IgD-negative memory B cell (primary cell): ENCODE results near the gene ATP11B. TPM values are rescaled to one million over a fixed set of nuclear protein-coding genes. Genes with fewer than 3 reads are reported as not detected.

Experiments used
- H3K27ac Mint-ChIP-seq, 3 donors: one replicate each; pipeline ENCODE4 v1.8.0; 2020 to 2022; ENCODE audit warnings: mild to moderate bottlenecking in 3 of 3, mixed read lengths in 3 of 3, moderate library complexity in 1 of 3
- H3K27me3 Mint-ChIP-seq: one replicate; pipeline ENCODE4 v1.8.0; 2021; ENCODE audit warnings: mixed read lengths
- H3K36me3 Mint-ChIP-seq: one replicate; pipeline ENCODE4 v1.8.0; 2020; ENCODE audit warnings: mild to moderate bottlenecking, mixed read lengths
- H3K4me1 Mint-ChIP-seq, 3 donors: one replicate each; pipeline ENCODE4 v1.8.0; 2020 to 2022; ENCODE audit warnings: mixed read lengths in 3 of 3, mild to moderate bottlenecking in 1 of 3
- H3K4me3 Mint-ChIP-seq, 4 donors: one replicate each; pipeline ENCODE4 v1.8.0; 2020 to 2022; ENCODE audit warnings: mild to moderate bottlenecking in 4 of 4, mixed read lengths in 4 of 4, moderate library complexity in 3 of 4
- H3K9me3 Mint-ChIP-seq, 3 donors: one replicate each; pipeline ENCODE4 v1.8.0; 2020 to 2021; ENCODE audit warnings: mixed read lengths in 3 of 3, mild to moderate bottlenecking in 1 of 3
- polyA plus RNA-seq: library from polyadenylated mRNA; unstranded; fragments of 300-500 nt; fragmentation: Illumina TruSeq; gene quantifications from one replicate; pipeline ENCODE4 v1.2.3, GENCODE V29; 2021

ATP11B gene
- polyA plus RNA-seq, 1 donor from 2014 or later = 24.0 TPM

- H3K4me3 Mint-ChIP-seq = no peak overlapping the region
- H3K4me1 Mint-ChIP-seq = peaks cover 0 to 14% (median 7%) of the 10 kb centered on the region in 3 donors
- H3K27ac Mint-ChIP-seq = peak overlapping the region in 1 of 3 donors; percentile 2
- H3K27me3 Mint-ChIP-seq = no peaks in the 10 kb centered on the region
- H3K36me3 Mint-ChIP-seq = peaks cover 6% of the 10 kb centered on the region
- no peaks in the 10 kb centered on the region for H3K9me3 Mint-ChIP-seq
Measured at GRCh38 chr3:182921665-182922355, 128.5 kb downstream of the ATP11B start.

- Mint-ChIP-seq H3K27ac (no peak overlapping the region), H3K9me3 (peaks cover 0 to 6% (median 2%) of the 10 kb centered on the region in 3 donors)
Measured at GRCh38 chr3:182925330-182925943, 132.1 kb downstream of the ATP11B start.

GRCh38 chr3:182925944-182926337, 132.6 kb downstream of the ATP11B start:
- Mint-ChIP-seq H3K36me3 (peaks cover 8% of the 10 kb centered on the region), H3K4me1 (peaks cover 0 to 14% (median 7%) of the 10 kb centered on the region in 3 donors), H3K27me3 (no peaks in the 10 kb centered on the region), H3K27ac (no peak overlapping the region), H3K4me3 (no peak overlapping the region), H3K9me3 (peaks cover under 1 to 7% (median 2%) of the 10 kb centered on the region in 3 donors)

More at GRCh38 chr3:182925330-182925943, 132.1 kb downstream of the ATP11B start:
- Mint-ChIP-seq H3K27me3 (no peaks in the 10 kb centered on the region), H3K4me1 (peaks cover 0 to 14% (median 7%) of the 10 kb centered on the region in 3 donors), H3K36me3 (peaks cover 8% of the 10 kb centered on the region), H3K4me3 (peak overlapping the region in 1 of 4 donors; percentile 14)

- Mint-ChIP-seq H3K27me3 (no peaks in the 10 kb centered on the region), H3K4me3 (no peak overlapping the region), H3K27ac (no peak overlapping the region), H3K36me3 (peaks cover 6% of the 10 kb centered on the region), H3K9me3 (peaks cover 0 to 8% (median 3%) of the 10 kb centered on the region in 3 donors), H3K4me1 (peaks cover 8 to 13% (median 12%) of the 10 kb centered on the region in 3 donors)
Measured at GRCh38 chr3:182935803-182936202, 142.5 kb downstream of the ATP11B start.

GRCh38 chr3:182936239-182936917, 143.1 kb downstream of the ATP11B start:
- H3K27ac Mint-ChIP-seq = no peak overlapping the region
- H3K4me1 Mint-ChIP-seq = peaks cover 8 to 13% (median 12%) of the 10 kb centered on the region in 3 donors
- H3K4me3 Mint-ChIP-seq = no peak overlapping the region
- peaks cover 4% of the 10 kb centered on the region for H3K36me3 Mint-ChIP-seq
- no peaks in the 10 kb centered on the region for H3K27me3 Mint-ChIP-seq
- peaks cover 0 to 5% (median 3%) of the 10 kb centered on the region in 3 donors for H3K9me3 Mint-ChIP-seq

GRCh38 chr3:182936918-182937285, 143.6 kb downstream of the ATP11B start:
- Mint-ChIP-seq H3K4me1 (peaks cover 8 to 13% (median 12%) of the 10 kb centered on the region in 3 donors), H3K27me3 (no peaks in the 10 kb centered on the region), H3K4me3 (no peak overlapping the region), H3K9me3 (peaks cover 0 to 3% (median 2%) of the 10 kb centered on the region in 3 donors), H3K36me3 (peaks cover 4% of the 10 kb centered on the region), H3K27ac (no peak overlapping the region)

- no peaks in the 10 kb centered on the region for H3K27me3 Mint-ChIP-seq
- H3K36me3 Mint-ChIP-seq = no peaks in the 10 kb centered on the region
- H3K4me3 Mint-ChIP-seq = no peak overlapping the region
- H3K9me3 Mint-ChIP-seq = peaks cover 0 to 3% (median 0%) of the 10 kb centered on the region in 3 donors
- H3K4me1 Mint-ChIP-seq = peaks cover 8 to 13% (median 12%) of the 10 kb centered on the region in 3 donors
- H3K27ac Mint-ChIP-seq = no peak overlapping the region
Measured at GRCh38 chr3:182937293-182938051, 144.2 kb downstream of the ATP11B start.

GRCh38 chr3:182940266-182940808, 147.0 kb downstream of the ATP11B start:
- Mint-ChIP-seq H3K36me3 (peaks cover 1% of the 10 kb centered on the region), H3K27me3 (no peaks in the 10 kb centered on the region), H3K4me3 (no peak overlapping the region), H3K9me3 (no peaks in the 10 kb centered on the region), H3K27ac (no peak overlapping the region), H3K4me1 (peaks cover 12 to 16% (median 13%) of the 10 kb centered on the region in 3 donors)

- no peaks in the 10 kb centered on the region for H3K9me3 Mint-ChIP-seq
- H3K4me3 Mint-ChIP-seq = no peak overlapping the region
- H3K27ac Mint-ChIP-seq = no peak overlapping the region
- peaks cover 12 to 16% (median 13%) of the 10 kb centered on the region in 3 donors for H3K4me1 Mint-ChIP-seq
- H3K36me3 Mint-ChIP-seq = peaks cover 3% of the 10 kb centered on the region
- H3K27me3 Mint-ChIP-seq = no peaks in the 10 kb centered on the region
Measured at GRCh38 chr3:182941719-182942118, 148.4 kb downstream of the ATP11B start.

GRCh38 chr3:182947888-182948287, 154.6 kb downstream of the ATP11B start:
- Mint-ChIP-seq H3K27ac (no peak overlapping the region), H3K36me3 (peaks cover 5% of the 10 kb centered on the region), H3K9me3 (peaks cover 0 to 3% (median 0%) of the 10 kb centered on the region in 3 donors), H3K27me3 (no peaks in the 10 kb centered on the region), H3K4me3 (no peak overlapping the region), H3K4me1 (peaks cover 2 to 5% (median 4%) of the 10 kb centered on the region in 3 donors)

GRCh38 chr3:182948305-182948704, 155.0 kb downstream of the ATP11B start:
- Mint-ChIP-seq H3K4me3 (no peak overlapping the region), H3K36me3 (peaks cover 5% of the 10 kb centered on the region), H3K9me3 (peaks cover 0 to 3% (median 0%) of the 10 kb centered on the region in 3 donors), H3K4me1 (peaks cover 2 to 5% (median 4%) of the 10 kb centered on the region in 3 donors), H3K27me3 (no peaks in the 10 kb centered on the region), H3K27ac (no peak overlapping the region)

- H3K4me3 Mint-ChIP-seq = no peak overlapping the region
- H3K9me3 Mint-ChIP-seq = peaks cover 0 to 3% (median 0%) of the 10 kb centered on the region in 3 donors
- no peaks in the 10 kb centered on the region for H3K27me3 Mint-ChIP-seq
- H3K4me1 Mint-ChIP-seq = peaks cover 0 to 4% (median under 1%) of the 10 kb centered on the region in 3 donors
- H3K27ac Mint-ChIP-seq = no peak overlapping the region
- H3K36me3 Mint-ChIP-seq = peaks cover 4% of the 10 kb centered on the region
Measured at GRCh38 chr3:182949688-182950087, 156.4 kb downstream of the ATP11B start.

- Mint-ChIP-seq H3K36me3 (peaks cover 7% of the 10 kb centered on the region), H3K4me3 (no peak overlapping the region), H3K27ac (no peak overlapping the region), H3K9me3 (peaks cover 0 to 2% (median 0%) of the 10 kb centered on the region in 3 donors), H3K4me1 (peaks cover 0 to 2% (median 0%) of the 10 kb centered on the region in 3 donors), H3K27me3 (no peaks in the 10 kb centered on the region)
Measured at GRCh38 chr3:182954553-182955235, 161.4 kb downstream of the ATP11B start.

GRCh38 chr3:182957226-182957625, 163.9 kb downstream of the ATP11B start:
- Mint-ChIP-seq H3K36me3 (peaks cover 7% of the 10 kb centered on the region), H3K27me3 (no peaks in the 10 kb centered on the region), H3K27ac (peak overlapping the region in 1 of 3 donors; percentile 32), H3K9me3 (no peaks in the 10 kb centered on the region), H3K4me1 (peaks cover 0 to 3% (median 0%) of the 10 kb centered on the region in 3 donors), H3K4me3 (no peak overlapping the region)
